ENCODE results near the gene ELF4. TPM values are rescaled to one million over a fixed set of nuclear protein-coding genes. Genes with fewer than 3 reads are reported as not detected.
A peak's percentile ranks its signal among the peaks of the same experiment; 100 is the strongest.

The ELF4 gene
- total RNA-seq, 1 experiment from 2014 or later, result 0.81 TPM

DNA sequence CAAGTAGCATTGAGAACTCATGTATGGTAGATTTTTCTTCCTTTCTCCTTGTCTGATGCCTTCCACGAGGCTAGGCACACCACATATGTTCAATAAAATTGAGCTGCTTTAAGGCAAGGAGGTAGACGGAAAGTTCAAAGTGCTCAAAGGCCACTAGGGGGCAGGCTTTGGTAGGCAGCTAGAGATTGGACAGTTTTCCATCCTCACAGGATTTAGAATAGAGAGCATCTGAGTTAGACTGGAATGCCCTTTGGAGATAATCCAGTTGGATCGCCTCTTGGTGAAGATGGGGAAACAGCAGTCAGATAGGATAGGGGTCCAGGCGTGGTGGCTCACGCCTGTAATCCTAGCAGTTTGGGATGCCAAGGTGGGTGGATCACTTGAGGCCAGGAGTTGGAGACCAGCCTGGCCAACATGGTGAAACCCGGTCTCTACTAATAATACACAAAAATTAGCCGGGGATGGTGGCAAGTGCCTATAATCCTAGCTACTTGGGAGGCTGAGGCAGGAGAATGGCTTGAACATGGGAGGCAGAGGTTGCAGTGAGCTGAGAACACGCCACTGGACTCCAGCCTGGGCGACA, 30.4 kb downstream of the ELF4 start:
- H2BK20ac ChIP-seq (ENCODE audit: low read depth, low read length, poor library complexity, severe bottlenecking), result no peak overlapping the region
- H2BK5ac ChIP-seq (ENCODE audit: insufficient read length, low read length), result no peak overlapping the region
- no peak overlapping the region for H4K91ac ChIP-seq (ENCODE audit: insufficient read length, low read depth, low read length)
- 0 out of 2 replicates have a peak, but pooled peaks cover 3% of the 10 kb centered on the region for H3K4me1 ChIP-seq (ENCODE audit: insufficient read depth, low read length)
- no peaks in the 10 kb centered on the region for H3K23me2 ChIP-seq (ENCODE audit: insufficient read length, low read depth, low read length, poor library complexity, severe bottlenecking)
- no peak overlapping the region for H2BK120ac ChIP-seq (ENCODE audit: low read depth, low read length, poor library complexity, severe bottlenecking)
- no peak overlapping the region for H4K5ac ChIP-seq (ENCODE audit: insufficient read length, low read depth, low read length)
- no peak overlapping the region for H3K18ac ChIP-seq (ENCODE audit: insufficient read length, low read depth, low read length)
- H4K8ac ChIP-seq (replicated peaks; ENCODE audit: insufficient read length, low read depth, low read length), result no peak overlapping the region
- no peak overlapping the region for H3K56ac ChIP-seq (ENCODE audit: insufficient read length, low read depth, low read length)
- no peak overlapping the region for H3K9ac ChIP-seq (ENCODE audit: extremely low read depth, insufficient read length, low read length)
- H3K9me3 Mint-ChIP-seq, result peaks cover 0 to 75% of the 10 kb centered on the region in 2 experiments; a peak in 3 of 5 replicates
- peaks cover 0 to 2% (median 0%) of the 10 kb centered on the region in 3 experiments; a peak in 2 of 7 replicates for H3K36me3 Mint-ChIP-seq (ENCODE audit: insufficient read depth in 1 of 3, low read depth in 3 of 3)
- no peak overlapping the region for H2BK15ac ChIP-seq (ENCODE audit: low read depth, low read length)
- H3K27me3 ChIP-seq (ENCODE audit: insufficient read depth, low read length), result no peaks in the 10 kb centered on the region
- DNase-seq, result no peak
- no peak overlapping the region for H3K27ac Mint-ChIP-seq
- H3K4me2 ChIP-seq (ENCODE audit: insufficient read depth, insufficient read length, low read length), result no peak overlapping the region
- no CpG with 5 or more reads among the region's 9 CpGs for WGBS (ENCODE audit: extremely low coverage, insufficient read length, low lambda C conversion rate)
- H3K27ac ChIP-seq (ENCODE audit: insufficient read length, low read depth, low read length), result no peak overlapping the region
- H3K14ac ChIP-seq (ENCODE audit: insufficient read depth, low read length), result no peak overlapping the region
- H3K4me1 Mint-ChIP-seq, result peaks cover 10 to 35% of the 10 kb centered on the region in 2 experiments
- H2BK12ac ChIP-seq (ENCODE audit: insufficient read length, low read depth, low read length), result no peak overlapping the region
- no peaks in the 10 kb centered on the region for H3K79me1 ChIP-seq (ENCODE audit: insufficient read depth, low read depth, low read length, poor library complexity, severe bottlenecking)
- peaks cover 3% of the 10 kb centered on the region for H3K9me3 ChIP-seq (ENCODE audit: control insufficient read depth, low read depth, low read length)
- H4K20me1 ChIP-seq (ENCODE audit: control insufficient read depth, insufficient read depth, insufficient read length), result no peaks in the 10 kb centered on the region
- peaks cover 8% of the 10 kb centered on the region for H3K27me3 Mint-ChIP-seq (ENCODE audit: low read depth)
- no peak overlapping the region for H2AFZ ChIP-seq (ENCODE audit: low read length)
- no peak overlapping the region for H2AK5ac ChIP-seq (ENCODE audit: insufficient read length, low read length)
- H3K4me3 Mint-ChIP-seq, result no peak overlapping the region
- no peaks in the 10 kb centered on the region for H3K79me2 ChIP-seq (ENCODE audit: insufficient read depth, low read length)
- TF ChIP-seq, protein P1, sequence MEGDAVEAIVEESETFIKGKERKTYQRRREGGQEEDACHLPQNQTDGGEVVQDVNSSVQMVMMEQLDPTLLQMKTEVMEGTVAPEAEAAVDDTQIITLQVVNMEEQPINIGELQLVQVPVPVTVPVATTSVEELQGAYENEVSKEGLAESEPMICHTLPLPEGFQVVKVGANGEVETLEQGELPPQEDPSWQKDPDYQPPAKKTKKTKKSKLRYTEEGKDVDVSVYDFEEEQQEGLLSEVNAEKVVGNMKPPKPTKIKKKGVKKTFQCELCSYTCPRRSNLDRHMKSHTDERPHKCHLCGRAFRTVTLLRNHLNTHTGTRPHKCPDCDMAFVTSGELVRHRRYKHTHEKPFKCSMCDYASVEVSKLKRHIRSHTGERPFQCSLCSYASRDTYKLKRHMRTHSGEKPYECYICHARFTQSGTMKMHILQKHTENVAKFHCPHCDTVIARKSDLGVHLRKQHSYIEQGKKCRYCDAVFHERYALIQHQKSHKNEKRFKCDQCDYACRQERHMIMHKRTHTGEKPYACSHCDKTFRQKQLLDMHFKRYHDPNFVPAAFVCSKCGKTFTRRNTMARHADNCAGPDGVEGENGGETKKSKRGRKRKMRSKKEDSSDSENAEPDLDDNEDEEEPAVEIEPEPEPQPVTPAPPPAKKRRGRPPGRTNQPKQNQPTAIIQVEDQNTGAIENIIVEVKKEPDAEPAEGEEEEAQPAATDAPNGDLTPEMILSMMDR (conservative IDR thresholded peaks at IDR 0.05), result peak; percentile 73
- H3K4ac ChIP-seq (ENCODE audit: low read depth, low read length), result no peak overlapping the region
- no peak overlapping the region for H3T11ph ChIP-seq (ENCODE audit: low read length)
- H3K23ac ChIP-seq (ENCODE audit: insufficient read length, low read depth, low read length), result no peak overlapping the region

Measured in H9 (cell line).